Mesenchymal stem cell (in vitro differentiated cells and primary cell): ENCODE results near the gene PIK3R5.

Source experiments
- DNase-seq: peaks from one replicate; pipeline ENCODE4 v3.0.0-alpha.2; 2013
- H2AFZ ChIP-seq: one replicate; pipeline ENCODE4 v1.6.1; 2013; ENCODE audit warnings: low read depth, mild to moderate bottlenecking, control low read depth, inconsistent platforms, low read length, moderate library complexity
- H2AK5ac ChIP-seq: 2 replicates; pipeline ENCODE4 v1.6.1; 2013; ENCODE audit warnings: low read length, moderate library complexity, mild to moderate bottlenecking, inconsistent platforms; ENCODE audit not compliant: severe bottlenecking
- H2BK120ac ChIP-seq: one replicate; pipeline ENCODE4 v1.6.1; 2013; ENCODE audit warnings: low read depth, mild to moderate bottlenecking, inconsistent platforms, low read length, moderate library complexity
- H2BK12ac ChIP-seq, 2 experiments: one replicate each; pipeline ENCODE4 v1.6.1; 2013; ENCODE audit warnings: inconsistent platforms in 2 of 2, low read length in 2 of 2, mild to moderate bottlenecking in 2 of 2, moderate library complexity in 2 of 2, control low read depth in 1 of 2
- H2BK15ac ChIP-seq: one replicate; pipeline ENCODE4 v1.6.1; 2013; ENCODE audit warnings: mild to moderate bottlenecking, low read depth, inconsistent platforms; ENCODE audit not compliant: poor library complexity, severe bottlenecking
- H2BK5ac ChIP-seq: 2 replicates; pipeline ENCODE4 v1.6.1; 2013; ENCODE audit warnings: low read depth, mild to moderate bottlenecking, low read length, control low read depth, inconsistent platforms; ENCODE audit not compliant: poor library complexity, severe bottlenecking
- H3K14ac ChIP-seq, 2 experiments: one replicate each; pipeline ENCODE4 v1.6.1; 2013; ENCODE audit warnings: inconsistent platforms in 2 of 2, low read length in 2 of 2, control low read depth in 1 of 2, mild to moderate bottlenecking in 1 of 2, moderate library complexity in 1 of 2
- H3K18ac ChIP-seq, 2 experiments: one replicate each; pipeline ENCODE4 v1.6.1; 2013; ENCODE audit warnings: inconsistent platforms in 2 of 2, low read length in 2 of 2, control low read depth in 1 of 2, low read depth in 1 of 2, mild to moderate bottlenecking in 1 of 2
- H3K23ac ChIP-seq, 2 experiments: one replicate each; pipeline ENCODE4 v1.6.1; 2013; ENCODE audit warnings: inconsistent platforms in 2 of 2, low read length in 2 of 2, mild to moderate bottlenecking in 2 of 2, moderate library complexity in 2 of 2, control low read depth in 1 of 2
- H3K27ac ChIP-seq: 2 replicates; pipeline ENCODE4 v1.5.1; 2013; ENCODE audit warnings: mild to moderate bottlenecking, moderate library complexity, low read length, control low read depth, inconsistent platforms; ENCODE audit not compliant: poor library complexity, severe bottlenecking
- H3K27me3 ChIP-seq, 2 experiments: 2 replicates each; pipeline versions ENCODE4 v1.6.1 to v1.7.0; 2013; ENCODE audit warnings: low read length in 2 of 2, mild to moderate bottlenecking in 2 of 2, moderate library complexity in 2 of 2, control low read depth in 1 of 2, inconsistent platforms in 1 of 2; ENCODE audit not compliant: control insufficient read depth in 1 of 2, insufficient read depth in 1 of 2
- H3K36me3 ChIP-seq, 2 experiments: 2 replicates each; pipeline versions ENCODE4 v1.6.1 to v1.7.0; 2013; ENCODE audit warnings: low read length in 2 of 2, control low read depth in 1 of 2, inconsistent platforms in 1 of 2, low read depth in 1 of 2, mild to moderate bottlenecking in 1 of 2; ENCODE audit not compliant: insufficient read depth in 2 of 2, control insufficient read depth in 1 of 2
- H3K4ac ChIP-seq, 2 experiments: one replicate each; pipeline ENCODE4 v1.6.1; 2013; ENCODE audit warnings: inconsistent platforms in 2 of 2, low read length in 2 of 2, mild to moderate bottlenecking in 2 of 2, moderate library complexity in 2 of 2, control low read depth in 1 of 2, low read depth in 1 of 2
- H3K4me1 ChIP-seq: 2 replicates; pipeline ENCODE4 v1.6.1; 2013; ENCODE audit warnings: low read depth, low read length, control low read depth; ENCODE audit not compliant: control insufficient read depth, insufficient read depth
- H3K4me2 ChIP-seq: 2 replicates; pipeline ENCODE4 v1.6.1; 2013; ENCODE audit warnings: low read length, mild to moderate bottlenecking, inconsistent platforms; ENCODE audit not compliant: poor library complexity, severe bottlenecking
- H3K4me3 ChIP-seq, 2 experiments: 2 replicates each; pipeline versions ENCODE4 v1.5.1 to v1.7.0; 2013; ENCODE audit warnings: low read length in 2 of 2, mild to moderate bottlenecking in 2 of 2, control low read depth in 1 of 2, low read depth in 1 of 2; ENCODE audit not compliant: insufficient read depth in 1 of 2
- H3K79me1 ChIP-seq: replicated peaks from 2 replicates; pipeline ENCODE4 v1.6.1; 2013; ENCODE audit warnings: mild to moderate bottlenecking, control low read depth, low read length, inconsistent platforms; ENCODE audit not compliant: poor library complexity, severe bottlenecking
- H3K9ac ChIP-seq: 2 replicates; pipeline ENCODE4 v1.7.0; 2013; ENCODE audit warnings: mild to moderate bottlenecking, low read length, moderate library complexity
- H3K9me3 ChIP-seq: 2 replicates; pipeline ENCODE4 v1.7.0; 2013; ENCODE audit warnings: mild to moderate bottlenecking, low read length; ENCODE audit not compliant: control insufficient read depth
- H4K8ac ChIP-seq: one replicate; pipeline ENCODE4 v1.6.1; 2013; ENCODE audit warnings: inconsistent platforms, mild to moderate bottlenecking, low read length, moderate library complexity
- H4K91ac ChIP-seq: one replicate; pipeline ENCODE4 v1.6.1; 2013; ENCODE audit warnings: mild to moderate bottlenecking, low read length, inconsistent platforms
- WGBS: methylation state at CpG from one replicate; pipeline ENCODE4 v1.1.7; 2013; ENCODE audit warnings: mixed read lengths; 5-methylcytosine and 5-hydroxymethylcytosine counted together

The PIK3R5 gene

DNA sequence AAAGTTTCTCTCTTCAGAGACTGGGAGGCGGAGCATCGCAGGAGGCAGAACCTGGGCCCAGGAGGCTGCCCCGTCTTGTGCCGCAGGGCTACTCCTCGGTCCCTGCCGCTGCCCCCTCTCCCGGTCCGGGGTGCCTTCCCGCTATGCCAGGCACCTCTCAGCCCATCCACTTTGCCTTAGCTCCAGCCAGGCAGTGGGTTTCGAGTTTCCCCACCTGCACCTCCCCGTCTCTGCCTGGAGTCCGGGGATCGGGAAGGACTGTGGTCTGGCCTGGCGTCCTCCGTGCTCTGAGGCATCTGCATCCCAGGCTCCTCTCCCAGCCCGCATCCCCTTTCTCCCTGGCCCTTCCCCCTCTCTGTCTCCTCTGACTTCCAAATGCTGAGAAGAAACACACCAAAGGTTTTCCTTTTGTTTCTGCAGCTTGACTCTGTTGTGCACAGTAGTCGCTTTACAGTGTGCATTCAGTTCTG is 71.3 kb downstream of the PIK3R5 start:
- Histone ChIP-seq H4K8ac (no peak overlapping the region), H4K91ac (no peak overlapping the region), H2BK120ac (no peak overlapping the region), H3K9ac (peak overlapping the region; percentile 24), H3K79me1 (no peaks in the 10 kb centered on the region), H3K4ac (no peak overlapping the region), H2AK5ac (no peak overlapping the region), H2BK15ac (no peak overlapping the region), H3K36me3 (no peaks in the 10 kb centered on the region), H3K9me3 (no peaks in the 10 kb centered on the region), H3K23ac (no peak overlapping the region), H3K27ac (no peak overlapping the region), H2BK5ac (no peak overlapping the region), H2BK12ac (no peak overlapping the region), H3K27me3 (peaks cover 26 to 67% of the 10 kb centered on the region in 2 experiments), H2AFZ (no peak overlapping the region), H3K18ac (no peak overlapping the region), H3K4me2 (peak overlapping the region; percentile 31), H3K14ac (no peak overlapping the region), H3K4me3 (no peak overlapping the region), H3K4me1 (peaks cover 7% of the 10 kb centered on the region)
- no peak for DNase-seq
- WGBS: 50% methylated on average over 17 of the region's 17 CpGs

DNA sequence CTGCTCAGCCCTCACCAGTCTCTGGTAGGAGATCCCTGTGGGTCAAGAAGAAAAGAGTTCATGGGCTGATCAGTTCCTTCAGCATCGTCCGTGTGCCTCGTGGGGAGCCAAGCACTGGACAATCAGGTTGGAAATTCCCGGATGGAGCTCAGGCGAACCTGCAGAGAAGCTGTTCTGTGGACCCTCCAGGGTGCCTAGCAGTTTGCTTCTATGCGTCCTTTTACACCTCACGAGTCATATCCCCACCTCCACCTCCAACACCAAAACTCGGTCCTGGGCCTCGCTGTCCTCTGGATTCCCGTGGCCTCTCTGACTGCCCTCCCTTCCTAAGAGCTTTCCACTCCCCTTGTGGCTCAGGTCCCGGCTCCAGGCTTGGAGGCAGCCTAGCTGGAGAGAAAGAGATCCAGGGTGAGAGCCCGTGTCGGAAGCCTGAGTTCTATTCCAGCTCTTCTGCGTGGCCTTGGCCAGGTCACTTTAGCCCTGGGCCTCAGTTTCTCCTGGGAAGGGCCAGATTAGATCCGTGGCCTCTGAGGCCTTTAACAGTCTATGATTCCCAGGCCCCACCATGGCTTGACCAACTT is 71.8 kb downstream of the PIK3R5 start:
- no peak overlapping the region for H2BK5ac ChIP-seq
- no peaks in the 10 kb centered on the region for H3K79me1 ChIP-seq
- H3K36me3 ChIP-seq: no peaks in the 10 kb centered on the region
- H3K18ac ChIP-seq: no peak overlapping the region
- H3K9ac ChIP-seq: no peak overlapping the region
- no peak overlapping the region for H4K8ac ChIP-seq
- WGBS: 77% methylated on average over 15 of the region's 15 CpGs
- no peak overlapping the region for H2BK12ac ChIP-seq
- H3K14ac ChIP-seq: no peak overlapping the region
- no peak overlapping the region for H2BK120ac ChIP-seq
- no peak overlapping the region for H2BK15ac ChIP-seq
- DNase-seq: no peak
- peaks cover 25 to 67% of the 10 kb centered on the region in 2 experiments for H3K27me3 ChIP-seq
- no peak overlapping the region for H3K4me2 ChIP-seq
- no peak overlapping the region for H3K23ac ChIP-seq
- peak overlapping the region; percentile 64 for H2AK5ac ChIP-seq
- no peak overlapping the region for H3K4ac ChIP-seq
- no peak overlapping the region for H4K91ac ChIP-seq
- no peaks in the 10 kb centered on the region for H3K9me3 ChIP-seq
- no peak overlapping the region for H3K27ac ChIP-seq
- no peak overlapping the region for H3K4me3 ChIP-seq
- no peak overlapping the region for H2AFZ ChIP-seq
- peaks cover 7% of the 10 kb centered on the region for H3K4me1 ChIP-seq

DNA sequence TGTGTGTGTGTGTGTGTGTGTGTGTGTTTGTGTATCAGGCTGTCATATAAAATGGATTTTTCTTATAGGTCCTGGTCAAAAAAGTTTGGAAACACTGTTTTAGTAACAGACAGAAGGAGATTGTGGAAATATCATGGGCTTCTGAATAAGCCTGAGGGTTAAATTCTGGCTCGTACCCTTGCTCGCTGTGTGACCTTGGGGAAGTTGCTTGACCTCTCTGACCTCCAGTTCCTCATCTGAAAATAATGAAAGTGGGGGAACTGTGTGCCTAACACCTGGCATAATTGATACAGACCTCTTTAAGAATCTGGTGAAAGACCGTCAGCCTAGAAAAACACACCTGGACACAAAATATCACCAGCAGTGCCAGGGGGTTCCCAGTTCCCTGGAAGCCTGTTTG is 72.4 kb downstream of the PIK3R5 start:
- peaks cover 19 to 60% of the 10 kb centered on the region in 2 experiments for H3K27me3 ChIP-seq
- no peak overlapping the region for H4K8ac ChIP-seq
- H2AK5ac ChIP-seq: no peak overlapping the region
- no peak overlapping the region for H3K18ac ChIP-seq
- H3K14ac ChIP-seq: no peak overlapping the region
- H2BK120ac ChIP-seq: no peak overlapping the region
- no peak overlapping the region for H3K9ac ChIP-seq
- no peak overlapping the region for H3K4ac ChIP-seq
- no peak overlapping the region for H2BK12ac ChIP-seq
- H2AFZ ChIP-seq: no peak overlapping the region
- H3K36me3 ChIP-seq: no peaks in the 10 kb centered on the region
- H4K91ac ChIP-seq: no peak overlapping the region
- 100% methylated on average over 2 of the region's 3 CpGs for WGBS
- H3K9me3 ChIP-seq: no peaks in the 10 kb centered on the region
- H3K4me2 ChIP-seq: no peak overlapping the region
- no peaks in the 10 kb centered on the region for H3K79me1 ChIP-seq
- no peak overlapping the region for H2BK5ac ChIP-seq
- H3K4me3 ChIP-seq: no peak overlapping the region
- no peak overlapping the region for H3K27ac ChIP-seq
- H2BK15ac ChIP-seq: no peak overlapping the region
- H3K4me1 ChIP-seq: peaks cover 8% of the 10 kb centered on the region
- DNase-seq: no peak
- no peak overlapping the region for H3K23ac ChIP-seq

DNA sequence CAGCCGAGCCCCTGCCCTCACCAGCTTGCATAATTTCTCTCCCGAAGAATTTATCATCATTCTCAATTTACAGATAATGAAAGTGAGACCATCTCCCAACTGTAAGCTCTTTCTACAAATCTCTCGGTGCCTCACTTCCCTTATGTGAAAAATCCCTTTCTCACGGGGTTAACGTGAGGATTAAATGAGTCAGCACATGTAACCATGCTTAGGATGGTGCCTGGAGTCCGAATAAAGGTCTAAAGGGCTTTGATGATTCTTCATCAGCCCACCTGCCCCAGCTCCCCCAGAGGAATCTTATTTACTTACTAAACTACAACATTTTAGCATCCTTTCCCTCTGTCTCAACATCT is 73.2 kb downstream of the PIK3R5 start:
- Histone ChIP-seq H4K8ac (no peak overlapping the region), H2AK5ac (no peak overlapping the region), H3K4me1 (peaks cover 9% of the 10 kb centered on the region), H3K14ac (no peak overlapping the region), H3K9me3 (no peaks in the 10 kb centered on the region), H2BK120ac (no peak overlapping the region), H3K18ac (no peak overlapping the region), H3K9ac (no peak overlapping the region), H3K27ac (no peak overlapping the region), H2BK12ac (no peak overlapping the region), H3K4me2 (no peak overlapping the region), H3K79me1 (no peaks in the 10 kb centered on the region), H3K4ac (no peak overlapping the region), H3K36me3 (no peaks in the 10 kb centered on the region), H2BK15ac (no peak overlapping the region), H3K27me3 (peaks cover 11 to 53% of the 10 kb centered on the region in 2 experiments), H3K23ac (no peak overlapping the region), H3K4me3 (no peak overlapping the region), H2AFZ (no peak overlapping the region), H2BK5ac (no peak overlapping the region), H4K91ac (no peak overlapping the region)
- no peak for DNase-seq
- 76% methylated on average over 6 of the region's 6 CpGs for WGBS
